CD1c-positive myeloid dendritic cell (primary cell): ENCODE data around the gene USP5.

Source experiments
- DNase-seq: peaks from one replicate; pipeline ENCODE4 v3.0.0-alpha.2; 2016; ENCODE audit errors: extremely low spot score

Gene USP5

GRCh38 chr12:6840761-6841515 is 11.0 kb upstream of the USP5 start, which contains the start of gene GNB3:
GNB3 (plus strand) TSS chr12:6840925; CDS start chr12:6841288, 363 bp downstream.
- DNase-seq = no peak

DNA sequence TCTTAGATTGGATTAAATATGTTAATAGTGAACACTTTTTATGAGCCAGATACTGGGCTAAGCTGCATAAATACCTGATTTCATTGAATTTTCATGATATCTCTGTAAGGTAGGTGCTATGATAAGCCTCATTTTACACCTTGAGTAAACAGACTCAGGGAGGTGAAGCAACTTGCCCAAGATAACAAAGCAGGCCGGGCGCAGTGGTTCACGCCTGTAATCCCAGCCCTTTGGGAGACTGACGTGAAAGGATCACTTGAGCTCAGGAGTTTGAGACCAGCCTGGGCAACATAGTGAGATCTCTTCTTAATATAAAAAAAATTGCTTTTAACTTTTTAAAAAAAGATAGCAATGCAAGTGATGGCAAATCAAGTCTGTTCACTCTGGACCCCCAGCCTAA is 9.9 kb upstream of the USP5 start:
- DNase-seq = no peak

DNA sequence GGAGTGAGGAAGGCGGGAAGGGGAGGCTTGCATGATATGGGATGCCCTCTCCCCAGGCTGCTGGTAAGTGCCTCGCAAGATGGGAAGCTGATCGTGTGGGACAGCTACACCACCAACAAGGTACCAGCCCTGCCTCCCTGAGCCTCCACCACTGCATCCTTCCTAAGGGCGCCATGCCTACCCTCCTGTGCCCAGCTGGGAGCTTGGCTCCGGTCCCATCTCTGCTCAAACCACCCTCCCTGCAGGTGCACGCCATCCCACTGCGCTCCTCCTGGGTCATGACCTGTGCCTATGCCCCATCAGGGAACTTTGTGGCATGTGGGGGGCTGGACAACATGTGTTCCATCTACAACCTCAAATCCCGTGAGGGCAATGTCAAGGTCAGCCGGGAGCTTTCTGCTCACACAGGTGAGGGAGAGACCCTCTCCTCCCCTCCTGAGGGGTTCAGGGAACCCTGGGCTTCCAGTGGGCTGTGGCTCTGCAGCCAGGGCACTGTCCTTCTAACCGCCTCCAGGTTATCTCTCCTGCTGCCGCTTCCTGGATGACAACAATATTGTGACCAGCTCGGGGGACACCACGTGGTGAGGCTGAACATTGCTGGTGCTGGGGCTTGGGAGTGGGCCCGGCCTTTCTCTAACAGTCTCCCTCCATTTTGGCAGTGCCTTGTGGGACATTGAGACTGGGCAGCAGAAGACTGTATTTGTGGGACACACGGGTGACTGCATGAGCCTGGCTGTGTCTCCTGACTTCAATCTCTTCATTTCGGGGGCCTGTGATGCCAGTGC is 8.6 kb upstream of the USP5 start:
- DNase-seq = no peak

GRCh38 chr12:6845395-6845794 is 6.6 kb upstream of the USP5 start:
- no peak for DNase-seq

DNA sequence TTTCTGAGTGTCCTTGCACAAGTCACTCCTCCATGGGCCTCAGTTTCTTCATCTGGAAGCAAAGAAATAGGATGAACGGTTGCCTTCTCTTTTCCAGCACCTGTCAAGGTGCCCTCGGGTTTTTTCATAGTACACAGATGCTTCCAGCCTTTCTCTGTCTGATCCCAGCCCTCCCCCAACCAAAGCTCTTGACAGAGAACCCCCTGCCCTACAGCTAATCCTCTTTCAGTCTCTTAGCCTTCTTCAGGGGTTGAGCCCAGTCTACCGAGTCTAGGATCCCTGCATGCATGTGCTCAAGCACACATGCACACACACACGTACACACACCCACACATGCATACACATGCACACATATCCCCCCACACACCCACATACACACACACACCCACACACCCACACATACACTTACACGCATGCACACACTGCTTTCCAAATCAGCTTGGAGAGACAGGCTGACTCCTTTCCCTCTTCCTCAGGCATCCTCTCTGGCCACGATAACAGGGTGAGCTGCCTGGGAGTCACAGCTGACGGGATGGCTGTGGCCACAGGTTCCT is 5.6 kb upstream of the USP5 start:
- no peak for DNase-seq

- DNase-seq = no peak
These were observed 4.3 kb upstream of the USP5 start for GRCh38 chr12:6847676-6848075.

- DNase-seq = no peak
These were observed 2.5 kb upstream of the USP5 start for GRCh38 chr12:6849427-6849826.

- DNase-seq = no peak
These were observed 1.9 kb upstream of the USP5 start for GRCh38 chr12:6849976-6850560.

DNA sequence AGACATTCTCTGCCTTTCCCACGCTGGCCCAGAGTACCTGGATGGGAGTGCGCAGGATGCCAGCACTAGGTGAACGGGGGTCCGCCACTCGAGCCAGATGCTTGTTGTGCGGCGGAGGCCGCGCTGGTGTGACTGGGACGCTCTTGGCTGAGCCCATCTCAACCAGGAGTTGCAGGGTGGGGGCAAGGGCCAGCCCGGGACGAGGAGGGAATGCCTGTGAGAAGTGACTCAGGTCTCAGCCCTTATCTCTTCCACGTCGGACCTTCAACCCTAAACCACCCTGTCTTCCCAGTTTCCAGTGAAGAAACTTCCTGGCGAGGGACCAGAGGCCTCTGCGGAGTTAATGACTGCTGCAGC is 1.2 kb upstream of the USP5 start:
- no peak for DNase-seq

- peak; percentile 97 for DNase-seq
These were observed 613 bp upstream of the USP5 start, which contains the start of gene CDCA3 for GRCh38 chr12:6851153-6851920. CDCA3 (minus strand) TSS chr12:6851286; CDS start chr12:6850952, 334 bp downstream.

GRCh38 chr12:6852651-6853354 is 853 bp downstream of the USP5 start:
- DNase-seq = peak; percentile 21

DNA sequence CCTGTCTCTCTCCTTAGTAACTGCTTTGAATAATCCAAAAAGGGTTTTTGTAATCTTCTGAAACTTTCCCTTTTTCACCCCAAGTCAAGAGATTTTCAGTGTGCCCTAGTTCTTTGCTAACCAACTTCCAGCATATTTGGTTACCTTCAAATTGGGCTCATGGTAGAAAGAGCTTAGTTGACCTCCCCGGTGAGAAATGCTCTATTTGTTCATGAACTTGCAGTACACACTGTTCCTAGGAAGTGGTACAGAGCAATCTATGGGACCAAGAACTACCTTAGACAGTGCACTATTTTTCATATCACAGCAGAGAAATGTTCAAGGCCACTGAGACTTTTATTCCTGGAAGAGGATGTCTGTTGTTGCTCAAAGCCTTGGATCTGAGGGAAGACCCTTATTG is 1.7 kb downstream of the USP5 start:
- DNase-seq = no peak

GRCh38 chr12:6854036-6854435 is 2.1 kb downstream of the USP5 start:
- no peak for DNase-seq

DNA sequence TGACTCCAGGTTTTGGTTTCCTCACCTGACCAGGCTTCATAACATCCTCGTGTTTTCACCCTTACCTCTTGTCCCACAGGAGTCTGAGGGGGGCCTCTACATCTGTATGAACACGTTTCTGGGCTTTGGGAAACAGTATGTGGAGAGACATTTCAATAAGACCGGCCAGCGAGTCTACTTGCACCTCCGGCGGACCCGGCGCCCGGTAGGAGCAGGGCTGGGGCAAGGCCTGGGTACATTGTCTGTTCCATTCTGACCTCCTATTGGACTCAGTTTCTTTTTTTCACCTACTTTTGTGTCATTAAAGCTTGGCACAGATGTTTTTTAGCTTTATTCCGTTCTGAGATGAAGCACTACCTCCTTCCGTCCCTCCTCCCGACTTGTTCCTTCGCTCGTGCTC is 3.4 kb downstream of the USP5 start:
- no peak for DNase-seq

GRCh38 chr12:6858799-6859198 is 6.8 kb downstream of the USP5 start:
- no peak for DNase-seq

DNA sequence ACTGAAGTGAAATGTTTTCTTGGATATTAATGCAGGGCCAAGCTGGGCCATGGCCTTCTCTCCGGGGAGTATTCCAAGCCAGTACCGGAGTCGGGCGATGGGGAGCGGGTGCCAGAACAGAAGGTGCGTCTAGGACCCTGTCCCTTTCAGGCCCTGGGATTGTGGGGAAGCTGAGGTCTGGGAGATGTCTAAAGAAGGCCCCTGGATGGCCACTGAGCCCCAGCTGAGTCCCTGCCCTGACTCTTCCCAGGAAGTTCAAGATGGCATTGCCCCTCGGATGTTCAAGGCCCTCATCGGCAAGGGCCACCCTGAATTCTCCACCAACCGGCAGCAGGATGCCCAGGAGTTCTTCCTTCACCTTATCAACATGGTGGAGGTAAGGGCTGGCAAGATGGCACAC is 8.2 kb downstream of the USP5 start:
- no peak for DNase-seq

DNA sequence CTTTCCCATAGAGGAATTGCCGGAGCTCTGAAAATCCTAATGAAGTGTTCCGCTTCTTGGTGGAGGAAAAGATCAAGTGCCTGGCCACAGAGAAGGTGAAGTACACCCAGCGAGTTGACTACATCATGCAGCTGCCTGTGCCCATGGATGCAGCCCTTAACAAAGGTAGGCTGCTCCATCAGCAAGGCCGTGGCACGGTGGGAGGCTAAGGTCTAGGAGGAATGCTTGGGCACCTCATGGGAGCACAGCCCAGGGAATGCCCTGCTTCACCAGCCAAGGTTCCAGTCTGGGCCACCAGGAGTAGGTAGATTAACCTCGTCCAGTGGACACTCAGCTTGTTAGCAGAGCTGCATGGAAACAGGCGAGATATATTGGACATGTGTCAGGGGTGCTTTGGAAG is 9.0 kb downstream of the USP5 start:
- DNase-seq = no peak

DNA sequence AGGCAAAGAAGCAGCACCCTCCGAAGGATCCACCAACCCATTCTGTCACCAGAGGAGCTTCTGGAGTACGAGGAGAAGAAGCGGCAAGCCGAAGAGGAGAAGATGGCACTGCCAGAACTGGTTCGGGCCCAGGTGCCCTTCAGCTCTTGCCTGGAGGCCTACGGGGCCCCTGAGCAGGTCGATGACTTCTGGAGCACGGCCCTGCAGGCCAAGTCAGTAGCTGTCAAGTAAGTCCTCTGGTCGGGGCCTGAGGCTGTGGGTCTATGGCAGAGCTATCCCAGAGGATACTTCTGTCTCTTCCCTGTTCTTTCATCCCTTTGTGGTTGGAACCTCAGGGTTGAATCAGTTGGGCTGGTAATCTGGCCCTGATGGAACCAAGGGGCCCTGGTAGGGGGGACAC is 9.4 kb downstream of the USP5 start:
- DNase-seq = no peak

DNA sequence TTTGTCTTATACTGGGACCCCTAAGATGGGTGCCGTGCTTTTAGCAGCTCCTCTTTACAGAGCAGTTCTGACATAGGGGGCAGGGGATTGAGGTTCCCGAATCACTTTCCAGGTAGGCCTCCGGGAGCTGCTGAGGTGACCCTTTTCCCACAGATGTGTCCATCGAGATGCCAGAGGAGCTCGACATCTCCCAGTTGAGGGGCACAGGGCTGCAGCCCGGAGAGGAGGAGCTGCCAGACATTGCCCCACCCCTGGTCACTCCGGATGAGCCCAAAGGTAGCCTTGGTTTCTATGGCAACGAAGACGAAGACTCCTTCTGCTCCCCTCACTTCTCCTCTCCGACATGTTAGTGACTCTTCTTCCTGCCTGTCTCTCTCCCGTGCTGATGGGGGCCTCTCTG is 11.1 kb downstream of the USP5 start:
- DNase-seq = no peak

DNA sequence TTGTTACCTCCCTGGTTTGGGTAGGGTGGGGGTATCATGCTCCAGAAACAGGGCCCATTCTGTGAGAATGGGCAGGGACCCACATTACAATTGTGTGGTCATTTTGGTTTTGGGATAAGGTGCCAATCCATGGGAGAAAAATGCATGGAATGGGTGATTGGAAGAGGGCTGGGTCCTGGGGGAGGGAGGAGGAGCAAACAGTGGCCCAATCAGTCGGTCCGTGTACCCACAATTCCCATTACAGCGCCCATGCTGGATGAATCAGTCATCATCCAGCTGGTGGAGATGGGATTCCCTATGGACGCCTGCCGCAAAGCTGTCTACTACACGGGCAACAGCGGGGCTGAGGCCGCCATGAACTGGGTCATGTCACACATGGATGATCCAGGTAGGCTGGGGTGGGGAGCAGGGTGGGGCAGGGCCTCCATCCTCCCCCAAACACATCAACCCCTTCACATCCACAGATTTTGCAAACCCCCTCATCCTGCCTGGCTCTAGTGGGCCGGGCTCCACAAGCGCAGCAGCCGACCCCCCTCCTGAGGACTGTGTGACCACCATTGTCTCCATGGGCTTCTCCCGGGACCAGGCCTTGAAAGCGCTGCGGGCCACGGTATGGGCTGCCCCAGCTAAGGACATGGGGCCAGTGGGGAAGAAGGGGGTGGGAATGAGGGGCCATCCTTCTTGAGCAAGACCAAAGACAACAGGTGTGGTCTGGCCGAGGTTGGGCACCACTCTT is 11.8 kb downstream of the USP5 start:
- DNase-seq = no peak
